ENCODE data around the gene SIK2.
"Not testable (repeated sequence)": the region's sequence is repeated elsewhere in the genome, so short reads cannot be mapped to it uniquely, and the experiment has no call there.

Gene SIK2

GRCh38 chr11:111645657-111646316 is 43.5 kb downstream of the SIK2 start:
- no peak overlapping the region for H3K4me3 ChIP-seq (ENCODE audit: low read depth, low read length)
- TF ChIP-seq CTCF (conservative IDR thresholded peaks at IDR 0.05; ENCODE audit: low read depth, low read length): no peak
- no peak for DNase-seq (ENCODE audit: low read depth)

- DNase-seq (ENCODE audit: low read depth); H3K4me3 ChIP-seq (ENCODE audit: low read depth, low read length): not testable (repeated sequence)
These were observed 49.1 kb downstream of the SIK2 start for GRCh38 chr11:111651336-111651735.

- peak; percentile 67 for DNase-seq (ENCODE audit: low read depth)
- no peak for TF ChIP-seq CTCF (conservative IDR thresholded peaks at IDR 0.05; ENCODE audit: low read depth, low read length)
- H3K4me3 ChIP-seq (ENCODE audit: low read depth, low read length): no peak overlapping the region
These were observed 49.9 kb downstream of the SIK2 start for GRCh38 chr11:111652184-111652583.

- H3K4me3 ChIP-seq (ENCODE audit: low read depth, low read length): no peak overlapping the region
- TF ChIP-seq CTCF (conservative IDR thresholded peaks at IDR 0.05; ENCODE audit: low read depth, low read length): no peak
- no peak for DNase-seq (ENCODE audit: low read depth)
These were observed 52.4 kb downstream of the SIK2 start for GRCh38 chr11:111654601-111655000.

GRCh38 chr11:111655924-111656323 is 53.7 kb downstream of the SIK2 start:
- no peak for DNase-seq (ENCODE audit: low read depth)
- H3K4me3 ChIP-seq (ENCODE audit: low read depth, low read length): no peak overlapping the region
- no peak for TF ChIP-seq CTCF (conservative IDR thresholded peaks at IDR 0.05; ENCODE audit: low read depth, low read length)

- not testable (repeated sequence) for H3K4me3 ChIP-seq (ENCODE audit: low read depth, low read length); DNase-seq (ENCODE audit: low read depth)
These were observed 55.7 kb downstream of the SIK2 start for GRCh38 chr11:111657905-111658304.

GRCh38 chr11:111658493-111658892 is 56.2 kb downstream of the SIK2 start:
- H3K4me3 ChIP-seq (ENCODE audit: low read depth, low read length); DNase-seq (ENCODE audit: low read depth): not testable (repeated sequence)

- DNase-seq (ENCODE audit: low read depth): no peak
- no peak for TF ChIP-seq CTCF (conservative IDR thresholded peaks at IDR 0.05; ENCODE audit: low read depth, low read length)
- H3K4me3 ChIP-seq (ENCODE audit: low read depth, low read length): no peak overlapping the region
These were observed 57.2 kb downstream of the SIK2 start for GRCh38 chr11:111659201-111660115.

Measured in choroid plexus epithelial cell (primary cell).